Measurements from ENCODE around the gene SMURF1. TPM values are rescaled to one million over a fixed set of nuclear protein-coding genes. Genes with fewer than 3 reads are reported as not detected.
"Not testable (repeated sequence)": the region's sequence is repeated elsewhere in the genome, so short reads cannot be mapped to it uniquely, and the experiment has no call there.

SMURF1 gene
- total RNA-seq, 1 donor from 2014 or later: 31.9 TPM

- H3K4me3 Mint-ChIP-seq (ENCODE audit: low read depth): no peak overlapping the region
- DNase-seq (ENCODE audit: low spot score, unreplicated experiment): no peak
- TF ChIP-seq, protein P1, sequence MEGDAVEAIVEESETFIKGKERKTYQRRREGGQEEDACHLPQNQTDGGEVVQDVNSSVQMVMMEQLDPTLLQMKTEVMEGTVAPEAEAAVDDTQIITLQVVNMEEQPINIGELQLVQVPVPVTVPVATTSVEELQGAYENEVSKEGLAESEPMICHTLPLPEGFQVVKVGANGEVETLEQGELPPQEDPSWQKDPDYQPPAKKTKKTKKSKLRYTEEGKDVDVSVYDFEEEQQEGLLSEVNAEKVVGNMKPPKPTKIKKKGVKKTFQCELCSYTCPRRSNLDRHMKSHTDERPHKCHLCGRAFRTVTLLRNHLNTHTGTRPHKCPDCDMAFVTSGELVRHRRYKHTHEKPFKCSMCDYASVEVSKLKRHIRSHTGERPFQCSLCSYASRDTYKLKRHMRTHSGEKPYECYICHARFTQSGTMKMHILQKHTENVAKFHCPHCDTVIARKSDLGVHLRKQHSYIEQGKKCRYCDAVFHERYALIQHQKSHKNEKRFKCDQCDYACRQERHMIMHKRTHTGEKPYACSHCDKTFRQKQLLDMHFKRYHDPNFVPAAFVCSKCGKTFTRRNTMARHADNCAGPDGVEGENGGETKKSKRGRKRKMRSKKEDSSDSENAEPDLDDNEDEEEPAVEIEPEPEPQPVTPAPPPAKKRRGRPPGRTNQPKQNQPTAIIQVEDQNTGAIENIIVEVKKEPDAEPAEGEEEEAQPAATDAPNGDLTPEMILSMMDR (IDR thresholded peaks at IDR 0.05; ENCODE audit: unreplicated experiment): no peak
- no peaks in the 10 kb centered on the region for H3K9me3 Mint-ChIP-seq (ENCODE audit: low read depth)
- H3K27me3 Mint-ChIP-seq: no peaks in the 10 kb centered on the region
- peaks cover 16% of the 10 kb centered on the region for H3K4me1 Mint-ChIP-seq (ENCODE audit: low read depth)
- H3K36me3 Mint-ChIP-seq (ENCODE audit: insufficient read depth): peaks cover 51% of the 10 kb centered on the region
- peak overlapping the region; percentile 82 for H3K27ac Mint-ChIP-seq
These were observed 97.2 kb downstream of the SMURF1 start for GRCh38 chr7:99046722-99047121.

GRCh38 chr7:99046262-99046661, 97.6 kb downstream of the SMURF1 start:
- H3K27me3 Mint-ChIP-seq; H3K4me3 Mint-ChIP-seq (ENCODE audit: low read depth); DNase-seq (ENCODE audit: low spot score, unreplicated experiment); H3K9me3 Mint-ChIP-seq (ENCODE audit: low read depth); H3K27ac Mint-ChIP-seq: not testable (repeated sequence)
- peaks cover 51% of the 10 kb centered on the region for H3K36me3 Mint-ChIP-seq (ENCODE audit: insufficient read depth)
- peaks cover 11% of the 10 kb centered on the region for H3K4me1 Mint-ChIP-seq (ENCODE audit: low read depth)

- DNase-seq (ENCODE audit: low spot score, unreplicated experiment); H3K4me1 Mint-ChIP-seq (ENCODE audit: low read depth); H3K9me3 Mint-ChIP-seq (ENCODE audit: low read depth); H3K4me3 Mint-ChIP-seq (ENCODE audit: low read depth); H3K27me3 Mint-ChIP-seq; H3K27ac Mint-ChIP-seq: not testable (repeated sequence)
- H3K36me3 Mint-ChIP-seq (ENCODE audit: insufficient read depth): peaks cover 53% of the 10 kb centered on the region
These were observed 99.0 kb downstream of the SMURF1 start for GRCh38 chr7:99044858-99045257.

GRCh38 chr7:99042957-99043356, 101.0 kb downstream of the SMURF1 start:
- Mint-ChIP-seq H3K36me3 (ENCODE audit: insufficient read depth) (peaks cover 51% of the 10 kb centered on the region), H3K9me3 (ENCODE audit: low read depth) (no peaks in the 10 kb centered on the region), H3K27me3 (no peaks in the 10 kb centered on the region), H3K27ac (peak overlapping the region; percentile 81), H3K4me3 (ENCODE audit: low read depth) (no peak overlapping the region), H3K4me1 (ENCODE audit: low read depth) (peaks cover 10% of the 10 kb centered on the region)
- no peak for DNase-seq (ENCODE audit: low spot score, unreplicated experiment)
- TF ChIP-seq, protein P1 (IDR thresholded peaks at IDR 0.05; ENCODE audit: unreplicated experiment): no peak

GRCh38 chr7:99041526-99041925, 102.4 kb downstream of the SMURF1 start:
- H3K27me3 Mint-ChIP-seq: no peaks in the 10 kb centered on the region
- DNase-seq (ENCODE audit: low spot score, unreplicated experiment): no peak
- no peaks in the 10 kb centered on the region for H3K9me3 Mint-ChIP-seq (ENCODE audit: low read depth)
- TF ChIP-seq, protein P1 (IDR thresholded peaks at IDR 0.05; ENCODE audit: unreplicated experiment): no peak
- H3K4me3 Mint-ChIP-seq (ENCODE audit: low read depth): no peak overlapping the region
- peak overlapping the region; percentile 55 for H3K27ac Mint-ChIP-seq
- peaks cover 57% of the 10 kb centered on the region for H3K36me3 Mint-ChIP-seq (ENCODE audit: insufficient read depth)
- peaks cover 10% of the 10 kb centered on the region for H3K4me1 Mint-ChIP-seq (ENCODE audit: low read depth)

DNA sequence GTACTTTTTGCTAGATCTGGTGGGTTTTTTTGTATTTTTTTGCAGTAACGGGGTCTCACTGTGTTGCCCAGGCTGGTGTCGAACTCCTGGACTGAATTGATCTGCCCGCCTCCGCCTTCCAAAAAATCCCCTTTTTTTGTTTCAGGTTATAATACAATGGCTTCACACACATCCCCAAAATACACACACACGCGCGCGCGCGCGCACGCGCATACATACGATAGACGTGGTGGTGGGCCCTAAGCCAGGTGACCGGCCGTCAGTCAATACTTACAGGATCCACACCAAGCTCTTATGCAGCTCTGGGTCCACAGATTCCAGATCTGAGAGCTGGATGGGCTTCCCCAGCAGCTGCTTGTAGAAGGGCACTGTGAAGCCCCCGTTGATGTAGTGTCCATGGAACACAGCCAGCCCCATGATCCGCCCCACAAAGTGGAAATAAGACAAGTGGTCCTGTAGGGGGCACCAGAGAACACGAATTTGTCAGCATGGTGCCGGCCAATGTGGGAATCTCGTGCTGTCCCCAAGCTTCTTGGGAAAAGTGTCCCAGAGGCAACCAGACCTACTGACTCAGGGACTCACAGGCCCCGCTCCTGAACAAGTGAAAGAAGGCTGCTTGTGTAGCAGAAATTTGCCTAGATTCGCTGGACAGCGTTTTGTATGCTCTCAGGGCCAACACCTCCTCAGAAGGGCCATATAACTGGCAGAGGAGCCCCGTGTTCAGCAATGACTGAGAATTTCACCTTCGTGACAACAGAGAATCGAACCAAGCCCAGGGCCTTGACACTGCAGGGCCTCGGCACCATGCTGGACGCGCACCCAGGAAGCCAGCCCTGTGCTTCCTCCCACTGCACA, 103.6 kb downstream of the SMURF1 start:
- Mint-ChIP-seq H3K27me3 (no peaks in the 10 kb centered on the region), H3K9me3 (ENCODE audit: low read depth) (no peaks in the 10 kb centered on the region), H3K27ac (peak overlapping the region; percentile 91), H3K36me3 (ENCODE audit: insufficient read depth) (peaks cover 51% of the 10 kb centered on the region), H3K4me1 (ENCODE audit: low read depth) (peaks cover 10% of the 10 kb centered on the region), H3K4me3 (ENCODE audit: low read depth) (no peak overlapping the region)
- peak; percentile 74 for DNase-seq (ENCODE audit: low spot score, unreplicated experiment)
- TF ChIP-seq, protein P1 (IDR thresholded peaks at IDR 0.05; ENCODE audit: unreplicated experiment): peak; percentile 79

Data from progenitor cell of endocrine pancreas (in vitro differentiated cells).